ENCODE measurements around the gene RANBP6.

Gene RANBP6

DNA sequence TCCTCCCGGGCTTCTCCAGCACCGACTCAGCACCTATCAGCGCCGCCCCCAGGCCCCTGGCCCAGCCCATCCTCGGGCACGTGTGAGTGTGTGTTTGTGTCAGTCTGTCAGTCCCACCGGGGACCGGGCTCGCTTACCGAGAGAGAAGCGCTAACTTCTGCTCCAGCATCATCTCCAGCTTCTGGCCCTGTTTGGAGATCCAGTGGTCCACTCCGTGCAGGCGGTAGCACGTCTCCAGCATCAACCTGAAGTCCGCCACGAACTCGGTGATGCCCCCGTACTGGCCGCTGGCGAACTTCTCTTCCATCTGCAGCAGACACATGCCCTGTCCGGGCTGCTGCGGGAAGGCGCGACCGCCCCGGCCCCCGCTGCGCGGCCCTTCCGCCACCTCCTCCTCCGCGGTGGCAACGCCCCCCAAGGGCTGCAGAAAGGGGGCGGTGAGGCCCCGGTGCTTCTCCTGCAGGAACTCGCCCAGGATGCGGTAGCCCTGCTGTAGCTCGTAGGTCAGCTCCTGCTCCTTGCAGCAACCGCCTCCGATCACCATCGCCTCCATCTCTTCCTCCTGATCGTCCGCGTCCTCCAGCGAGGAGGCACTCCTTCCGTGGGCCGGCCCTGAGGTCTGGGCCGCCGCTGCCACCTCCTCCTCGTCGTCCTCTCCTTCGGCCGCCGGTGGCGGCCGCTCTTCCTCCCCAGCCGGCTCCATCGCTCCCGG lies 8.2 kb downstream of the RANBP6 start:
- DNase-seq (ENCODE audit: low spot score): peak; percentile 79

GRCh38 chr9:6006749-6007057 lies 8.7 kb downstream of the RANBP6 start:
- no peak for DNase-seq (ENCODE audit: low spot score)

- no peak for DNase-seq (ENCODE audit: low spot score)
Measured at GRCh38 chr9:6000955-6001354, 14.5 kb downstream of the RANBP6 start.

- no peak for DNase-seq (ENCODE audit: low spot score)
Measured at GRCh38 chr9:5999443-6000101, 15.9 kb downstream of the RANBP6 start.

GRCh38 chr9:5994493-5994892 lies 20.9 kb downstream of the RANBP6 start:
- no peak for DNase-seq (ENCODE audit: low spot score)

DNA sequence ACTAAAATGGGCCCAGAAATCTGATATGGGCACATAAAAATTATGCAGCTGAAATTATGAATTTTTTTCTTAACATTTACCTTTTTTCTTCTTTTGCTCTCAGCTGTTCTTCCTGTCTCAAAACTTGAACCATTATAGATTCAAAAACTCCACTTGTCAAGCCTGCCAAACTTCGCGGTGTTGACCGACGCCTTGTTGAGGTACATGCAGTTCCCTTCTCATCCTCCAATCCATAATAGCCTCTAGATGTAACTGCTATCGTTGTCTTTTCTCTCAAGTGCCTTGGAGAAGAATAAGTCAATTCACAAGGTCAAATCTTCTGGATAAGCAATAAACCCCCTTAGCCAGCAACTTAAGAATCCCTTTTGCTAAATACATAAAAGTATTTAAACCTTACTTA lies 27.2 kb downstream of the RANBP6 start:
- no peak for DNase-seq (ENCODE audit: low spot score)

DNA sequence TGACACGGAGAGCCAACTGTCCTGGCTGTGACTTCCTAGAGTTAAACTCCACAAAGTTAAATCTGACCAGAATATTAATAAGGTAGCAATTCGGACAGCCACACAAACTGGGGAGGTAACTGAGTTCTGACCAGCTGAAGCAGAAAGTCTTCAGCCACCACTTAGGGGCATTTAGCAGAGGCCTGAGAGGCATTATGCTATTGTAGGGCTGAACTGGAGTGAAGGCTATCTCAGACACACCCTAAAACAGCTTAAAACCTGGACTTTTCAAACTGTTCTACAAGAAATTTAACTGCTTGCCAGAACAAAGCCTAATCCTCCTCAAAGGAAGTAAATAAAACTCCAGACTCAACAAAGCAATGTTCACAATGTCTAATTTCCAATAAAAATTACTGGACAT lies 32.4 kb downstream of the RANBP6 start:
- no peak for DNase-seq (ENCODE audit: low spot score)

- DNase-seq (ENCODE audit: low spot score): no peak
Measured at GRCh38 chr9:5982317-5982716, 33.1 kb downstream of the RANBP6 start.

- no peak for DNase-seq (ENCODE audit: low spot score)
Measured at GRCh38 chr9:5978523-5978922, 36.9 kb downstream of the RANBP6 start.

GRCh38 chr9:5976674-5977397 lies 38.6 kb downstream of the RANBP6 start:
- DNase-seq (ENCODE audit: low spot score): no peak

GRCh38 chr9:5971740-5972139 lies 43.7 kb downstream of the RANBP6 start:
- DNase-seq (ENCODE audit: low spot score): no peak

Data from AG08396 (cell line).